ENCODE results near the gene HCK.
"Not testable (repeated sequence)": the region's sequence is repeated elsewhere in the genome, so short reads cannot be mapped to it uniquely, and the experiment has no call there.

HCK gene

GRCh38 chr20:32029561-32029960 lies 22.5 kb upstream of the HCK start:
- DNase-seq: no peak

- peak; percentile 56 for DNase-seq
Measured at GRCh38 chr20:32031007-32031958, 20.8 kb upstream of the HCK start.

GRCh38 chr20:32033316-32033715 lies 18.7 kb upstream of the HCK start:
- no peak for DNase-seq

DNA sequence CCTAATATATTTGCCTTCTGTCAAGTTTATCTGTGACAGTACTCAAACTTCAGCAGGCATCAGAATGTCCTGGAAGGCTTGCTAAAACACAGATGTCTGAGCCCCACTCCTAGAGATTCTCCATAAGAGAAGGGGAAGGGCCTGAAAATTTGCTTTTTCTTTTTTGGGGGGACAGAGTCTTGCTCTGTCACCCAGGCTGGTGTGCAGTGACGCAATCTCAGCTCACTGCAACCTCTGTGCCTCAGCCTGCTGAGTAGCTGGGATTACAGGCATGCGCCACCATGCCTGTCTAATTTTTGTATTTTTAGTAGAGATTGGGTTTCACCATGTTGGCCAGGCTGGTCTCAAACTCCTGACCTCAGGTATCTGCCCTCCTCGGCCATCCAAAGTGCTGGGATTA lies 18.3 kb upstream of the HCK start:
- not testable (repeated sequence) for DNase-seq

DNA sequence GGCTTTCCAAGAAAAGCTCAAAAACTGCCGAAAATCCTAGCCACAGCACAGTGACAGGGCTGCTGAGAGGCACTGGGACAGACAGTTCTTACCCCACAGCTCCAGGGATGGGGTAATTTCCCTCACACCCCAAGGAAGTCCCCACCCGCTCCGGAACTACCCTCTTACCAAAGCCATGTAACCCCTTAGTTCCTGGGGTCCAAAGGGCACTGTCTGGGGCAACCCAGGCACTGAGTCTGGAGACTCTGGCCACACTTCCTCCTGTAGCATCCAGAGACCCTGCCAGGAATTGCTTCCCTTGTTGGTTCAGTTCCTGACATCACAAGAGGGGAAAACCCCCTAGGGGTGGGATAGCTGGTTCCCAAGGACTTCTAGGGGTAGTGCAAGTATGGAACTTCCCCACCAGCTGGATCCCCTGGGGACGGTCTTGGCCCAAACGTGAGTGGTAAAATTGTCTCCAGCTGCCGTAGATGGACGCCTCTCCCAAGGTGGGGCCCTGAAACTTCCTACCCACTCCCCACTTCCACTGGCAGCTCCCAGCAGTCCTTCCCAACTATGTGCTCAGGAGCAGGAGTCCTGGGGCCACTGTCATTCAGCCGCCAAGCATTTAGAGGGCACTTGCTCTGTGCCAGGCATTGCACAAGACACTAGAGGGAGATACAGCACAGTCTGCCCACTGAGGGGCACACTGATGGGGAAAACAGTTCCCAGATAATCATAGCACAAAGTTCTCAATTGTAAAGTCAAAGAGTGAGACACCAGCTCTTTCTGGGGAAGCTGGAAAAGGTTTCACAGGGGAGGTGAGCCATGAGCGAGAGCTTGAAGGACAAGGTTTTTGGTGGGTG lies 17.2 kb upstream of the HCK start:
- DNase-seq: no peak

DNA sequence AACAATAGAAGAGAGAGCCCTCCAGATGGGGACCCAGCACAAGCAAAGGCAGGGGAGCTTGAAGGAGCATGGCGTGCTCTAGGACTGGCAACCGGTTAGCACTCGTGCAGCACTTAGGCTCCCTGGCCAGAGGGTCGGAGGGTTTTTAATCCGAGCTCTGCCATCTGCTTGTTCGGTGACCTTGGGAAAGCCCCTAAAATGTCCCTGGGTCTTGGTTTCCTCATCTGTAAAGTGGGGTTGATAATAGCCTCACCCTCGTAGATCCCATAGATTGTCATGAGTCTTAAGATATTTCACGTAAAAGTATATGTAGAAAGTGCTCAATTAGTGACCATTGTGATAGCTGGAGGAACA lies 16.6 kb upstream of the HCK start:
- no peak for DNase-seq

- no peak for DNase-seq
Measured at GRCh38 chr20:32036252-32036651, 15.8 kb upstream of the HCK start.

- DNase-seq: no peak
Measured at GRCh38 chr20:32036716-32037485, 15.1 kb upstream of the HCK start.

DNA sequence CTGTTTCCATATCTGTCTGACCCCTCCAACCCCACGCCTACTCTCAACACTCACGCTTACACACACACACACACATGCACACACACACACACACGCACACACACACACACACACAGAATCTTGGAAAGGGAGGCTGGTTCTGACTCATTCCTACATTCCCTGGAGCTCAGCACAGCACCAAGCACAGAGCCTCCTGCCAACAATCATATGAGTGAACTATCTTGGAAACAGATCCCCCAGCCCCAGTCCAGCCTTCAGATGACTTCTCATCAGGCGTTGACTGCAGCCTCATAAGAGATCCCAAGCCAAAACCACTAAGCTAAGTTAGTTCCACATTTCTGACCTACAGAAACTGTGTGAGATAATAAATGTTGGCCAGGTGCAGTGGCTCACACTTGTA lies 14.1 kb upstream of the HCK start:
- DNase-seq: no peak

DNA sequence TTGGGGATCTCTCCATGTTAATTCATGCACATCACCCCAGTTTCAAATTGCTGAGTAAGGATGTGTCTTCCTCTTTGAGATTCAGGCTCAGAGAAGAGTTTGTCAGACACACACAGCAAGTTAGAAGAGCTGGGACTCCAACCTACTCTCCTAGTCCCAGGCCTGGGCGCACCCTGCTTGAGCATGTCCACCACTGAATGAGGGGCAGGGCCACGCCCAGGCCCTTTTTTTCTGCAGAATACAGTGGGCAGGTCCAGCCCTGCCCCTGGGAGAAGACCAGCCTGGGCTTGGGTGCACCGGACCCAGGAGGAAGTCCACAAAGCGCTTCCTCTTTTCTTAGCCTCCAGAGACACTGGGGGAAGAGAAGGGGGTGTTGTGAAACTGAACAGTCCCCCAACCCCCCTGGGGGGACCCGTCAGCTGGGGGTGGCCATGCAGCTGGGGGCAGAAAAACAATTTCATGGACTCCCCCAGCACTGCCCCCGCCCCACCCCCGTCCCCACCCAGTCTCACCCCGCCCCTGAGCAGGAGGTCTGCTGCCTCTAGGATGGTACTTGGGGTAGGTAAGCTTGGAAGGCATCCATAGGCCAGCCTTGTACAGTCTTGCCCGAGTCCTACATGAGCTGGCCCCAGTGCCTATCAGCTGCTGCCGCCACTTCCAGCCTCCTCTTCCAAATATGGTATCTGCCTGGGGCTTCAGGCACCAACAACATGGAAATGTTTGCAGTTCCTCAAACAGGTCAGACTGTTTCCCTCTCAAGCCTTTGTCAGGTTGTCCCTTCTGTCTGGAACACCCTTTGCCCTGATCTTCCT lies 11.7 kb upstream of the HCK start:
- DNase-seq: no peak

DNA sequence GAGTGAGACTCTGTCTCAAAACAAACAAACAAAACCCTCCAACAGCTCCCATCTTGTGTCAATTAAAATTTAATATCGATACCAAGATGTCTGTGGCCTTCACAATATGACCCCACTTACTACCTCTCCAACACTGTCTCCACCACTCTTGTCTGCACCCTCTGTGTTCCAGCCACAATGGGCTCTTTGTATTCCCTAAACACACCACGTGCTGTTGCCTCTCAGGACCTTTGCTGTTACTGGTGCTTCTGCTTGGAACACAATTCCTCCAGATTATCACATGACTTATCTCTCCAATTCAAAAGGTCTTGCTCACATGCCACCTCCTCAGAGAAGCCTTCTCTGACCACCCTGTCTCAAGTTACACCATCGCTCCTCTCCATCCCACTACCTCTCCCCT lies 6.0 kb upstream of the HCK start:
- no peak for DNase-seq

GRCh38 chr20:32050324-32050841 lies 1.7 kb upstream of the HCK start:
- no peak for DNase-seq

DNA sequence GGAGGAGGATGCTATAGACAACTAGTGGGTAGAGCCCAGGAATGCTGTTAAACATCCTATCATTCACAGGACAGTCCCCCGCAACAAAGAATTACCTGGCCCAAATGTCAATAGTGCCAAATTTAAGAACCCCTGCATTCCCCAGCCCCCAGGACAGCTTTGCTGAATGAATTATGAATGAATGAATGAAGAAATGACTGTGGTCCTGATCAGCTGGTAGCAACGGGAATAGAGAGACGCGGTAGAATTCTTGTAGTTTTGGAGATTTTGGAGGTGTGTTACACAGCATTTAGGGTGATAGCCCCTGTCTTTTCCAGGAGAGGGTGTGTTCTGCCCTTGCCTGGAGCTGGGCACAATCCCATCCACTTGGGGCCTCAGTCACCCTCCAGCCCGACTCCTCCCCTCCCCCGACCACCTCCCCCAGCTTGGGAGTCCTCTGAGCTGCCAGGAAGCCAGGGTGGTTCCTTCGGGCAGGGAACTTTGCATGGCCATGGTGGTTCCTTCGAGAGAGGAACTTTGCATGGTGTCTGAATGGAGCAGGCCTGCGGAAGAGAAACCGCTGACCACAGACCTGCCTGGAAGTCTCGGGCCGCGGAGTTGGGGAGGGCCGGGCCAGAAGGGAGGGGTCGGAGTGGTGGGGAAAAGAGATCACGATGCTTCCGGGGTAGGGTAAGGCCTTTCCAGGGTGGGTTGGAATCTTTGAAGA lies 1.0 kb upstream of the HCK start:
- DNase-seq: no peak

GRCh38 chr20:32051720-32052089 lies 337 bp upstream of the HCK start:
- DNase-seq: no peak

DNA sequence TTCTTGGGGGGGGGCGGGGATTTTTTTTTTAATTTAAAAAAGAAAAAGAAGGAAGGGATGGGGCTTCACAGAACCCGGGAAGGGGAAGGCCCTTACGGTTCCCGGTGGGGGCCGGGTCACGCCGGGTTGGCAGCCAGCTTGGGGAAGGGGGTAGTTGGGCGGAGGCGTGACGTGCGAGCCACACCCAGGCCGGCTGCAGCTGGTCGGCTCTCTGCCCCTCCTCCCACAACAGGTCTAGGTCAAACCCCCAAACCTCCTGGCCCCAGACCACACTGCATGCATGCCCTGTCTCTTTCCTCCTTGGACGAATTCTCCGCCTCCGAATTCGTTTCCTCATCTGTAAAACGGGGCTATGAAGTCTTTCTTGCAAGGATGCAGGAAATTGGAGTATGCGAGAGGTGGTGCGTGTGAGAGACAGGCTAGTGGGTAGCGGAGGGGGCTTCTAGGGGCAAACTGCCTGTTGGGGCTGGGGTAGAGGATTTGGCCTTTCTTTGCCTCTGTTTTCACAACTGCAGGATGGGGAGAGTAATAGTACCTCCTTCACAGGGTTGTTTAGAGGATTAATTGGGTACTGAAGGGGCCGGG lies 828 bp downstream of the HCK start:
- no peak for DNase-seq

GRCh38 chr20:32053648-32054047 lies 1.6 kb downstream of the HCK start:
- DNase-seq: no peak

GRCh38 chr20:32056708-32057483 lies 4.9 kb downstream of the HCK start:
- DNase-seq: no peak

- DNase-seq: no peak
Measured at GRCh38 chr20:32057656-32058184, 5.7 kb downstream of the HCK start.

DNA sequence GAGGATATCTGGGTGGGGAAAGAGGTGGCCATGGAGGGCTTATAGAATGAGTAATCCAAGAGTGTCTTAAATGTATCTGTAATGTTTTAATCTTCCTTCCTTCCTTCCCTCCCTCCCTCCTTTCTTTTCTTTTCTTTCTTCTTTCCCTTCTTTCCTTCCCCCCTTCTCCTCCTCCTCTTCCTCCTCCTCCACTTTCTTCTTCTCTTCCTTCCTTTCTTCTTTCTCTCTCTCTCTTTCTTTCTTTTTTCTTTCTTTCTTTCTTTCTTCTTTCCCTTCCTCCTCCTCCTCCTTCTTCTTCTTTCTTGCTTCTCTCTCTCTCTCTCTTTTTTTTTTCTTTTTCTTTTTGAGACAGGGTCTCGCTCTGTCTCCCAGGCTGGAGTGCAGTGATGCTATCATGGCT lies 7.1 kb downstream of the HCK start:
- no peak for DNase-seq

- DNase-seq: no peak
Measured at GRCh38 chr20:32062776-32063170, 10.7 kb downstream of the HCK start.

Data from NCI-H446 treated with DMSO at 0.1 percent for 48 hours (cell line).